ENCODE data around the gene CCDC178.

- TF ChIP-seq CTCF (IDR thresholded peaks at IDR 0.05; ENCODE audit: low read length) (no peak), EZH2 (IDR thresholded peaks at IDR 0.05; ENCODE audit: borderline replicate concordance, low read length) (no peak)
Observed at GRCh38 chr18:33113416-33113815, 327.1 kb downstream of the CCDC178 start.
